PFSK-1 (cell line): ENCODE results near the gene SLC66A3.

Experiments
- FOXP2 ChIP-seq: optimal IDR thresholded peaks from 2 replicates; pipeline ENCODE3; 2011; ENCODE audit warnings: borderline replicate concordance, control low read depth, inconsistent platforms; ENCODE audit not compliant: insufficient read depth; ENCODE audit errors: extremely low read length, extremely low read depth
- POLR2AphosphoS5 ChIP-seq: IDR thresholded peaks from 2 replicates; pipeline ENCODE4 v1.6.1; 2012; ENCODE audit warnings: low read depth, mild to moderate bottlenecking, control low read depth, low read length, moderate library complexity
- SIN3A ChIP-seq: IDR thresholded peaks from 2 replicates; pipeline ENCODE4 v1.6.1; 2012; ENCODE audit warnings: mild to moderate bottlenecking, low read length, moderate library complexity, borderline replicate concordance; ENCODE audit not compliant: insufficient read depth
- TAF1 ChIP-seq: IDR thresholded peaks from 2 replicates; pipeline ENCODE4 v1.6.1; 2012; ENCODE audit warnings: low read length, control low read depth, borderline replicate concordance; ENCODE audit not compliant: insufficient read depth
- TF ChIP-seq, protein P1 (sequence below), 2 experiments: IDR thresholded peaks; 2 replicates each; pipeline versions ENCODE4 v1.6.1 to v1.8.0; 2011 to 2012; ENCODE audit warnings: low read depth in 2 of 2, low read length in 2 of 2, control low read depth in 1 of 2, inconsistent platforms in 1 of 2, mild to moderate bottlenecking in 1 of 2, moderate library complexity in 1 of 2; ENCODE audit not compliant: insufficient read depth in 1 of 2

SLC66A3 gene

DNA sequence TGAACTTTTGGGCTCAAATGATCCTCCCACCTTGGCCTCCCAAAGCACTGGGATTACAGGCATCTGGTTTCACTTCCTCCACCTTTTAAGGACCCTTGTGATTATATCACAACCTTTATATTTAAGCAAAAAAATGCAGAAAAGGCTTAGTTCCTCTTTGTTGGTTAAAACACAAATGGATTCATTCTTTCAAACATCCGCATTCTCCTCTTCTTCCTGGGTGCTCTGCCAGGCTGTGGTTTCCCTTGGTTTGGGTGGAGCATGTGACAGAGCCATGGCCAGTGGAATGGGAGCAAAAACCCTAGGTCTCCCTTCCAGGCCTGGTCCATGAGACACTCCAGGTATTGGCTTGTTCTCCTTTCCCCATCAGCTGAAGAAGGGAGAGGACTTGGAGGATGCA lies 9.9 kb upstream of the SLC66A3 start:
- TF ChIP-seq POLR2AphosphoS5 (no peak), FOXP2 (no peak), TAF1 (no peak), SIN3A (no peak)
- TF ChIP-seq, protein P1, sequence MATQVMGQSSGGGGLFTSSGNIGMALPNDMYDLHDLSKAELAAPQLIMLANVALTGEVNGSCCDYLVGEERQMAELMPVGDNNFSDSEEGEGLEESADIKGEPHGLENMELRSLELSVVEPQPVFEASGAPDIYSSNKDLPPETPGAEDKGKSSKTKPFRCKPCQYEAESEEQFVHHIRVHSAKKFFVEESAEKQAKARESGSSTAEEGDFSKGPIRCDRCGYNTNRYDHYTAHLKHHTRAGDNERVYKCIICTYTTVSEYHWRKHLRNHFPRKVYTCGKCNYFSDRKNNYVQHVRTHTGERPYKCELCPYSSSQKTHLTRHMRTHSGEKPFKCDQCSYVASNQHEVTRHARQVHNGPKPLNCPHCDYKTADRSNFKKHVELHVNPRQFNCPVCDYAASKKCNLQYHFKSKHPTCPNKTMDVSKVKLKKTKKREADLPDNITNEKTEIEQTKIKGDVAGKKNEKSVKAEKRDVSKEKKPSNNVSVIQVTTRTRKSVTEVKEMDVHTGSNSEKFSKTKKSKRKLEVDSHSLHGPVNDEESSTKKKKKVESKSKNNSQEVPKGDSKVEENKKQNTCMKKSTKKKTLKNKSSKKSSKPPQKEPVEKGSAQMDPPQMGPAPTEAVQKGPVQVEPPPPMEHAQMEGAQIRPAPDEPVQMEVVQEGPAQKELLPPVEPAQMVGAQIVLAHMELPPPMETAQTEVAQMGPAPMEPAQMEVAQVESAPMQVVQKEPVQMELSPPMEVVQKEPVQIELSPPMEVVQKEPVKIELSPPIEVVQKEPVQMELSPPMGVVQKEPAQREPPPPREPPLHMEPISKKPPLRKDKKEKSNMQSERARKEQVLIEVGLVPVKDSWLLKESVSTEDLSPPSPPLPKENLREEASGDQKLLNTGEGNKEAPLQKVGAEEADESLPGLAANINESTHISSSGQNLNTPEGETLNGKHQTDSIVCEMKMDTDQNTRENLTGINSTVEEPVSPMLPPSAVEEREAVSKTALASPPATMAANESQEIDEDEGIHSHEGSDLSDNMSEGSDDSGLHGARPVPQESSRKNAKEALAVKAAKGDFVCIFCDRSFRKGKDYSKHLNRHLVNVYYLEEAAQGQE (IDR thresholded peaks at IDR 0.05; ENCODE audit: insufficient read depth in 1 of 2, low read depth in 2 of 2, low read length in 2 of 2): no peak

DNA sequence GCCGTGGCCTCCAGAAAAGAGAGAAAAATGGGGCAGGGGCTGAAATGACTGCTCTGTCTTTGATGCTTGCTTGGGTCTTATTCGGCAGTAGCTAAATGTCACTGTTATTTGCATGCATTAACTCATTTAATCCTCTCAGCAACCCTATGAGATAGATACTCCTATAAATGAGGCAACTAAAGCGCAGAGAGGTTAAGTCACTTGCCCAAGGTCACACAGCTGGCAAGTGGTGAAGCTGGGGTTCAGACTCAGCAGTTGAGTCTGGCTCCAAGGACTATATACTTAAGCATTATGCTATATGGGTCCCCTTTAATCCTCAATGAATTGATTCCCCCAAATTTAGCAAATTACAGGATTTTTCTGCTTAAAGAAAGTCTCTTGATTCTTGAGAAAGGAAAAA lies 9.2 kb upstream of the SLC66A3 start:
- TF ChIP-seq POLR2AphosphoS5 (no peak), TAF1 (no peak), FOXP2 (no peak), SIN3A (no peak)
- TF ChIP-seq, protein P1 (IDR thresholded peaks at IDR 0.05; ENCODE audit: insufficient read depth in 1 of 2, low read depth in 2 of 2, low read length in 2 of 2): no peak

- TF ChIP-seq SIN3A (no peak), POLR2AphosphoS5 (no peak), FOXP2 (no peak), TAF1 (no peak)
- TF ChIP-seq, protein P1 (IDR thresholded peaks at IDR 0.05; ENCODE audit: insufficient read depth in 1 of 2, low read depth in 2 of 2, low read length in 2 of 2): no peak
These were observed 8.0 kb upstream of the SLC66A3 start for GRCh38 chr2:11147263-11147662.

GRCh38 chr2:11152591-11152990 lies 2.7 kb upstream of the SLC66A3 start:
- TF ChIP-seq, protein P1 (IDR thresholded peaks at IDR 0.05; ENCODE audit: insufficient read depth in 1 of 2, low read depth in 2 of 2, low read length in 2 of 2): no peak
